PC-9 (cell line): Measurements from ENCODE around the gene SH3TC1. TPM values are rescaled to one million over a fixed set of nuclear protein-coding genes. Genes with fewer than 3 reads are reported as not detected.
A peak's percentile ranks its signal among the peaks of the same experiment; 100 is the strongest.

Experiments
- BruUV-seq: library from RNA; stranded (reverse); fragments of 400-500 nt; replicated peaks from 2 replicates; lab custom pipeline; 2021; lab: Mats Ljungman, UMichigan
- CTCF ChIA-PET: fragments of 300-600 bp; sonication (Branson Sonifier 250); formaldehyde crosslinking; loops from one replicate; lab custom pipeline; 2022; ENCODE audit warnings: antibody characterized with exemption; lab: Charles Lee
- POLR2A ChIA-PET: fragments of 300-600 bp; sonication (Branson Sonifier 250); formaldehyde crosslinking; loops from one replicate; lab custom pipeline; 2022; ENCODE audit warnings: antibody characterized with exemption; ENCODE audit not compliant: unreplicated experiment; lab: Charles Lee
- DNase-seq, 2 experiments: peaks; one replicate each; pipeline versions ENCODE4 v3.0.0 to v3.0.0-alpha.2; 2015 to 2022; ENCODE audit warnings: mixed read lengths in 1 of 2
- H2AFZ ChIP-seq: fragments of 200-600 bp; sonication (generic); 2 replicates; pipeline ENCODE4 v1.8.1; 2017; ENCODE audit warnings: antibody characterized with exemption
- H3F3A ChIP-seq: fragments of 200-600 bp; sonication (generic); 2 replicates; pipeline ENCODE4 v1.8.1; 2017; ENCODE audit warnings: antibody characterized with exemption, mild to moderate bottlenecking, low read depth; ENCODE audit not compliant: insufficient read depth
- H3K27ac ChIP-seq: fragments of 200-600 bp; sonication (generic); 2 replicates; pipeline ENCODE4 v1.6.1; 2016; ENCODE audit warnings: mixed run types
- H3K27me3 ChIP-seq: fragments of 200-600 bp; sonication (generic); 2 replicates; pipeline ENCODE4 v1.6.1; 2016; ENCODE audit warnings: low read depth, mixed run types; ENCODE audit not compliant: insufficient read depth
- H3K36me3 ChIP-seq: fragments of 200-600 bp; sonication (generic); 2 replicates; pipeline ENCODE4 v1.6.1; 2016; ENCODE audit warnings: low read depth, mixed run types
- H3K4me1 ChIP-seq: fragments of 200-600 bp; sonication (generic); replicated peaks from 2 replicates; pipeline ENCODE4 v1.6.1; 2016; ENCODE audit warnings: mixed run types; ENCODE audit not compliant: insufficient read depth
- H3K4me2 ChIP-seq: fragments of 200-600 bp; sonication (generic); 2 replicates; pipeline ENCODE4 v1.6.1; 2017; ENCODE audit warnings: mixed run types
- H3K4me3 ChIP-seq: fragments of 200-600 bp; sonication (generic); 2 replicates; pipeline ENCODE4 v1.6.1; 2016; ENCODE audit warnings: mixed run types
- H3K79me2 ChIP-seq: fragments of 200-600 bp; sonication (generic); 2 replicates; pipeline ENCODE4 v1.6.1; 2017; ENCODE audit warnings: low read depth, mixed run types
- H3K9me2 ChIP-seq: fragments of 200-600 bp; sonication (generic); 2 replicates; pipeline ENCODE4 v1.8.1; 2017; ENCODE audit warnings: mild to moderate bottlenecking; ENCODE audit not compliant: insufficient read depth
- H3K9me3 ChIP-seq: fragments of 200-600 bp; sonication (generic); 2 replicates; pipeline ENCODE4 v1.8.1; 2016; ENCODE audit warnings: low read depth; ENCODE audit not compliant: insufficient read depth
- H4K20me1 ChIP-seq: fragments of 200-600 bp; sonication (generic); 2 replicates; pipeline ENCODE4 v1.8.1; 2017; ENCODE audit not compliant: insufficient read depth
- EZH2 ChIP-seq: fragments of 200-600 bp; sonication (generic); IDR thresholded peaks from 2 replicates; pipeline ENCODE4 v1.8.0; 2017; ENCODE audit warnings: antibody characterized with exemption, low read depth
- intact Hi-C: fragments of 100-400 bp; cut with micrococcal nuclease; formaldehyde crosslinking; loops from one replicate; pipeline ENCODE4 v1.10.0; 2022; ENCODE audit not compliant: unreplicated experiment
- total RNA-seq: library from RNA; stranded (reverse); gene quantifications from 2 replicates; pipeline ENCODE4 v1.2.3, GENCODE V29; 2021
- TF ChIP-seq, protein P1 (sequence below): fragments of 200-600 bp; sonication (generic); conservative IDR thresholded peaks from 2 replicates; pipeline ENCODE4 v1.6.1; 2017; ENCODE audit warnings: mixed run types, antibody characterized with exemption, mild to moderate bottlenecking, moderate library complexity

The SH3TC1 gene
- total RNA-seq, 1 experiment from 2014 or later = 5.2 TPM

- H2AFZ ChIP-seq = no peak overlapping the region
- H3K27ac ChIP-seq = no peak overlapping the region
- TF ChIP-seq, protein P1, sequence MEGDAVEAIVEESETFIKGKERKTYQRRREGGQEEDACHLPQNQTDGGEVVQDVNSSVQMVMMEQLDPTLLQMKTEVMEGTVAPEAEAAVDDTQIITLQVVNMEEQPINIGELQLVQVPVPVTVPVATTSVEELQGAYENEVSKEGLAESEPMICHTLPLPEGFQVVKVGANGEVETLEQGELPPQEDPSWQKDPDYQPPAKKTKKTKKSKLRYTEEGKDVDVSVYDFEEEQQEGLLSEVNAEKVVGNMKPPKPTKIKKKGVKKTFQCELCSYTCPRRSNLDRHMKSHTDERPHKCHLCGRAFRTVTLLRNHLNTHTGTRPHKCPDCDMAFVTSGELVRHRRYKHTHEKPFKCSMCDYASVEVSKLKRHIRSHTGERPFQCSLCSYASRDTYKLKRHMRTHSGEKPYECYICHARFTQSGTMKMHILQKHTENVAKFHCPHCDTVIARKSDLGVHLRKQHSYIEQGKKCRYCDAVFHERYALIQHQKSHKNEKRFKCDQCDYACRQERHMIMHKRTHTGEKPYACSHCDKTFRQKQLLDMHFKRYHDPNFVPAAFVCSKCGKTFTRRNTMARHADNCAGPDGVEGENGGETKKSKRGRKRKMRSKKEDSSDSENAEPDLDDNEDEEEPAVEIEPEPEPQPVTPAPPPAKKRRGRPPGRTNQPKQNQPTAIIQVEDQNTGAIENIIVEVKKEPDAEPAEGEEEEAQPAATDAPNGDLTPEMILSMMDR = no peak
- no peak for TF ChIP-seq EZH2
- H3K27me3 ChIP-seq = no peaks in the 10 kb centered on the region
- no peak overlapping the region for H3K4me3 ChIP-seq
- H3K36me3 ChIP-seq = no peaks in the 10 kb centered on the region
- ChIA-PET CTCF (no interaction called here), POLR2A (no interaction called here)
- no peak overlapping the region for H3K4me2 ChIP-seq
- H3F3A ChIP-seq = peaks cover 24% of the 10 kb centered on the region
- H3K4me1 ChIP-seq = peaks cover 36% of the 10 kb centered on the region
- H3K9me2 ChIP-seq = no peaks in the 10 kb centered on the region
- BruUV-seq = no TSS peak
- H3K9me3 ChIP-seq = no peaks in the 10 kb centered on the region
- H3K79me2 ChIP-seq = no peaks in the 10 kb centered on the region
- DNase-seq = no peak
- intact Hi-C loops = no loop called here
- H4K20me1 ChIP-seq = no peaks in the 10 kb centered on the region
Measured at GRCh38 chr4:8185930-8186329, 13.2 kb upstream of the SH3TC1 start.

- no peaks in the 10 kb centered on the region for H3K9me2 ChIP-seq
- no peak for TF ChIP-seq EZH2
- TF ChIP-seq, protein P1 = no peak
- no peaks in the 10 kb centered on the region for H3K9me3 ChIP-seq
- H3K36me3 ChIP-seq = no peaks in the 10 kb centered on the region
- no peaks in the 10 kb centered on the region for H3K27me3 ChIP-seq
- H3K4me3 ChIP-seq = no peak overlapping the region
- ChIA-PET POLR2A (interaction anchor here (0.6 kb wide), 1 partner anchor 103 kb away, joined by 3 read pairs; no protein-coding TSS in a partner anchor), CTCF (no interaction called here)
- no peak overlapping the region for H2AFZ ChIP-seq
- H4K20me1 ChIP-seq = no peaks in the 10 kb centered on the region
- intact Hi-C loops = no loop called here
- no peak overlapping the region for H3K27ac ChIP-seq
- no peaks in the 10 kb centered on the region for H3K79me2 ChIP-seq
- no peak for DNase-seq
- no TSS peak for BruUV-seq
- no peak overlapping the region for H3K4me2 ChIP-seq
- peaks cover 9% of the 10 kb centered on the region for H3F3A ChIP-seq
- peaks cover 24% of the 10 kb centered on the region for H3K4me1 ChIP-seq
Measured at GRCh38 chr4:8188085-8188484, 11.0 kb upstream of the SH3TC1 start.

DNA sequence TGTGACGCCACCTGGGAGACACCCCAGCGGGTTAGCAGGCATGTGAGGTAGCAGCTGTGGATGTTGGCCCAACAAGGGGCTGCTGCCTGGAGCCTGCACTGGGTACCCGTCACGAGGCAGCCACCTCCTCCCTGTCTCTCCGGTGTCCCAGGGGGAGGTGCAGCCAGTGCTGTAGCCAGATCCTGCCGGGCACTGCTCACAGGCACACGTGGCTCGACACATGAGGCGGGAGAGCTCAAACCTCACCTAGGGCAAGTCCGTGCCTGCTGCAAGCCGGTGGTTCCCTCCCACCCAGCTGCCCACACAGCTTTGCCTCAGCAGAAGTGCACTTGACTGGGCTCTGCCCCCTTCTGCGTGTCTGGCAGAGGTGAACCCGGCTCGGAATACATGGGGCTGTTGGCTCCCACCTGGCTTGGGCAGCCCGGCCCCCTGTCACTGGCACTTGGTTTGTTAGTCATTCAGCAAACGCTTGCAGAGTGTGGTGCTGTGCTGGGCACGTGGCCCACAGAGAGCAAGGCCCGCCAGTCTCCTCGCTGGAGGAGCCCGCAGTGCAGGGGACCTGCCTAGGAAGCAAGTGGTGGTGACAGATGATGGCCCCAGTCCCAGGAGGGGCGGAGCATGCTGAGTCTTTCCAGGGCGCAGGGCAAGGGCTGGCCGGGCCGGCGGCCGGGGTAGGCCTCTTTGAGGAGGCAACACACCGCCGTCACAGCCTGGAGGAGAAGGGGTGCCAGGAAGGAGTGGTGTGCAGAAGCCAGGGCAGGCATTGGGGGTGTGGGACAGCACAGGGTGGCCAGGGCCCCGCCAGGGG, 10.1 kb upstream of the SH3TC1 start:
- Histone ChIP-seq H3K9me2 (no peaks in the 10 kb centered on the region), H3K27me3 (no peaks in the 10 kb centered on the region), H4K20me1 (no peaks in the 10 kb centered on the region), H3F3A (peaks cover 4% of the 10 kb centered on the region), H3K36me3 (no peaks in the 10 kb centered on the region), H2AFZ (no peak overlapping the region), H3K79me2 (no peaks in the 10 kb centered on the region), H3K9me3 (no peaks in the 10 kb centered on the region), H3K27ac (no peak overlapping the region), H3K4me1 (peaks cover 24% of the 10 kb centered on the region), H3K4me2 (no peak overlapping the region), H3K4me3 (no peak overlapping the region)
- intact Hi-C loops = no loop called here
- BruUV-seq = no TSS peak
- DNase-seq = peak in 1 of 2 experiments; percentile 39
- TF ChIP-seq, protein P1 = no peak
- no peak for TF ChIP-seq EZH2
- ChIA-PET POLR2A (no interaction called here), CTCF (no interaction called here)
